Stimulated activated CD4-positive, alpha-beta T cell treated with anti-CD3 and anti-CD28 coated beads, Interleukin-1b, Interleukin-23, amount 100 ng/mL, for 48 hours (primary cell): ENCODE data around the gene PRR15.

Source experiments
- DNase-seq: peaks from one replicate; pipeline ENCODE4 v3.0.0-alpha.2; 2020

PRR15 gene

DNA sequence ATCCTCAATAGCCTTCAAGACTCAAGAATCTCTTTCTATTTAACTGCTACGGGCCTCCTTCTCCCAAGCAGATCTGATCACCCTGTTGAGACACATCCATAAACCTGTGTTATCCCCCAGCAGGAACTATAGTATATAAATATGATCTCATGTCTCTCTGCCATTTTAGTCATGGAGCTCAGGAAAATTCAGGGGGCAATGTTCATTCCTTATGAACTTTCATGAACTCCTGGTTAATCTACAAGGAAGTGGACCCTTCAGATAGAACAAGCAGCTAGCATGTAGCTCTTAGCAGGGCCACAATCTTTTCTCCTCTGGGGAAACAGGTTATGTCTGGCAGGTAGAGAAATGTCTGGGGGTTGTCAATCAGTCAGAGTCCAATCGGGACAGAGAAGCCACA is 8.9 kb downstream of the PRR15 start:
- DNase-seq: no peak

GRCh38 chr7:29573567-29573966 is 9.9 kb downstream of the PRR15 start:
- DNase-seq: no peak

DNA sequence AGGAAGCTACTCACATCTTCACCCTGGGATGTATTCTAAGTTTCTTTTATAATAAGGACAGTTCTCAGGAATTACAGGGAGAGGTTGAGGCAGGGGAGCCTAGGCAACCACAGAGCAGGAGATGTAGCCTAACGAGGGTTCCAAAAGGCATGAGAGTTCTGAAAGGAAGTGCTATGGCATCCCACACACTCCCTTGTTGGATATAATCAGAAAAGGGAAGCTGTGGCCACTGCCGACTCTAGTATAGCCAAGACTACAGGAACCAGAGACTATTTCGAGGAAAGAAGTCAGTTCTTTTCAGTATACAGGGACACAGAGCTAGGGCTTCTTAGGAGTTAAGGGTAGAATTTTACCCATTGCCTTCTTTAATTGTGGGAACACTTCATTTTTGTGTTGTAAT is 11.0 kb downstream of the PRR15 start:
- DNase-seq: no peak

DNA sequence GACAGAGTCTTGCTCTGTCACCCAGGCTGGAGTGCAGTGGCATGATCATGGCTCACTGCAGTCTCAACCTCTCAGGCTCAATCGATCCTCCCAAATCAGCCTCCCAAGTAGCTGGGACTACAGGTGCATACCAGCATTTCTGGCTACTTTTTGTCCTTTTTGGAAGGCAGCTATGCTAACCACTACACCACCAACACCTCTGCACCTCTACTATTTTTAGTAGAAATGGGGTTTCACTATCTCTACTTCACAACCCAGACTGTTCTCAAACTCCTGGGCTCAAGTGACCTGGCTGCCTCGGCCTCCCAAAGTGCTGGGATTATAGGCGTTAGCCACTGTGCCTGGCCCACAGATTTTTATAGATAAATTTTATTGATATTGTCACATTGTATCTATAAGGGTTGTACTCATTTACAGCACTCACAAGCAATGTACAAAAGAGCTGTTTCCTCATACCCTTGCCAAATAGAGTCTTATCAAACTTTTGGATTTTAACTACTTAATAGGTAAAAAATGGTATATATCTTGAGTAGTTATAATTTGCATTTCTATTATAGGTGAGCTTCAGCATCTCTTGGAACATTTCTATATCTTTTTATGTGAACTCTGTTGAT is 23.7 kb downstream of the PRR15 start:
- no peak for DNase-seq

DNA sequence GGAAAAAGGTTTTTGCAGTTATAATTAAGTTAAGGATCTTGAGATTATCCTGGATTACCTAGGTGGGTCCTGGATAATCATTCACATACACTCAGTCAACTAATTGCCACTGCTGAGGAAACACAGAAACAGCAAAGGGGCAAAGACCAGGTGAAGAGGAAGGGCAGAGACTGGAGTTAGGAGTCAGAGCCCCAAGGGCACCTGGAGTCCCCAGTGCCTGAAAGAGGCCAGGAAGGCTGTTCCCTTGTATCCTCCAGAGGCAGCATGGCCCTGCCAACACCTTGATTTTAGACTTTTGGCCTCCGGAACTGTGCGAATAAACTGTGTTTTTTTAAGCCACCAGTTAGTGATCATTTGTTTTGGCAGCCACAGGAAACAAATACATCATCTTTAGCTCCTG is 24.6 kb downstream of the PRR15 start:
- no peak for DNase-seq

GRCh38 chr7:29588900-29589696 is 25.5 kb downstream of the PRR15 start:
- DNase-seq: no peak

DNA sequence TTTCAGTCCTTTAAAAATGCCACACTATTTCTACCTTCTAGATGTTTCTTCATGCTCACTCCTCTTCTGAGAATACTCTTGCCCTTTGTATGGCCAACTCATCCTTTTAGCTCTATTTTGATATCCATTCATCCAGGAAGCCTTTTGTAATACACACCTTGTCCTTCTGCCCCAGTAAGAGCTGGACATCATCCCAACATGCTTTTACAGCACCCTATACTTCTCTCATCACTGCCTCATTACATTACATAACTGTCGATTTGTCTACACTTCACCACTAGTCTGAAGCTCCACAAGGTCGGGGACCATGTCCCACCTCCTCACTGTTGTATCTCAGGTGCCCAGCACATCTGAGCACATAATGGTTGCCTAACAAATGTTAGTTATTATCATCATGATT is 29.2 kb downstream of the PRR15 start:
- no peak for DNase-seq

DNA sequence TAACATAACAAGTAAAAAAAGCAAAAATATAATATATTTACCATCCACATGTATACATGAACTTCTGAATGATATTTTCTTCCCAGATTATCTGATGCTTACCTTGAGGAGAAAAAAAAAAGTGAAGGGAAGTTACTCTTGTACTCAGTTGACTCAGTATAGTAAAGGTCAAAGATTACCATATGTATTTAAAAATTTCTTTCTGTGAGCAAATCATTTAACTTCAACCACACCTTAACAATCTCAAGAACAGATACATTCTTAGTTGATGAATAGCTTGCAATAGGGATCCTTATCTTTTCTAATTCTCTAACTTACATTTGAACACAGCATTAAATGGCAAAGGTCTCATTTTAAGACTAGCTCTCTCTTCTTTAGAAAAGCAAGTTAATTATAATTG is 29.8 kb downstream of the PRR15 start:
- no peak for DNase-seq

GRCh38 chr7:29596593-29597178 is 33.1 kb downstream of the PRR15 start:
- DNase-seq: no peak

GRCh38 chr7:29597266-29597665 is 33.6 kb downstream of the PRR15 start:
- no peak for DNase-seq

- DNase-seq: no peak
Observed at GRCh38 chr7:29598137-29598536, 34.5 kb downstream of the PRR15 start.

DNA sequence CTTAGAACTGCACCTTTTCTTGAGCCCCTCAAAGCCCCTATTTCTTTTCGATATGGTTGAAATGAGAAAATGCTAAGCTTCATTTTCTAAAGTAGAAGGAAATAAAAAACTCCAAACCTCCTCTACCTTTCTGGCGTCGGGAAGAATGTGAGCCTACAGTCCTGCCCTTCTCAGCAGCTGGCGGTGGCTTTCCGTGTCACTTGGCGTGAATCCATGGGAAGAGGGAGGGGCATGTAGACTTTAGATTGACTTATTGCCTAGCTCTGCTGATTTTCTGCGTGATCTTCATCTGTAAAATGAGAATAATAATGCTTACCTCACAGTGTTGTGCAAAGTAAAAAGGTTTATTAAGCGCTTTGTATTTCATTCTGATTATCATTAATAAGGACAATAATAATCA is 35.0 kb downstream of the PRR15 start:
- DNase-seq: no peak

- no peak for DNase-seq
Observed at GRCh38 chr7:29599026-29599425, 35.4 kb downstream of the PRR15 start.

DNA sequence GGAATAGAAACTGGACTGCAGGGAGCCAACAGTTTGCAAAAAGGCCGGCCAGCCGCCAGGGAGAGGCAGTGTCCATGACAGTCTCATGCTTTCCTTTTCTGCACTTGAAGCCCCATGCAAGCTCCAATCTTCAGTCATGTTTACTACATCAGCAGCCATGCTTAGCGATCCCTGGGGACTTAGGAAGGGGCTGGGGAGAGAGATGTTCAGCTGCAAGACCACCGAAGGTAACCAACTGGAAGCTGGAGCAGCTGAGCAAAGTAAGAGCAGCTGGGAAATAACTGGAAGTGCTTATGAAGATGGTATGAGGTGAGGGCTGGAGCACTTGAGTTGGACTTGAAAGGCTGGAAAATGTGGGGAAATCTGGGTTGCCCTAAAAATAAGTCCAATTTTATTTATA is 37.0 kb downstream of the PRR15 start:
- no peak for DNase-seq

GRCh38 chr7:29604052-29604451 is 40.4 kb downstream of the PRR15 start:
- no peak for DNase-seq

DNA sequence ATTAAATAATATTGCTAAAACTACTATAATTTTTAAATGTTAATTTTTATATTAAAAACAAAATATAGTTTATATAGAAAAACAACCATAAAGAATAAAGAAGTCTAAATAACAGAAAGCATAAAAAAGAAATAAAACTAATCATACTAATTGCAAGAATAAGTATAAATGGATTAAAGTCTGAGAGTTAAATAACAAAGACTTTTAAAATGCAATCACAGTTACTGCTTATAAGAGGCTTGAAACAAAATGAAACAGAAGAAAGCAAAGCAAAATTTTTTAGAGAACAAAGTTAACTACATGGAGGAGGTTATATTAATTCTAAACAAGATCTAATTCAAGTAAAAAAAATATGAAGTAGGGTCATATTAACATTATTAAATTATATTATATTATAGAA is 41.1 kb downstream of the PRR15 start:
- DNase-seq: no peak

DNA sequence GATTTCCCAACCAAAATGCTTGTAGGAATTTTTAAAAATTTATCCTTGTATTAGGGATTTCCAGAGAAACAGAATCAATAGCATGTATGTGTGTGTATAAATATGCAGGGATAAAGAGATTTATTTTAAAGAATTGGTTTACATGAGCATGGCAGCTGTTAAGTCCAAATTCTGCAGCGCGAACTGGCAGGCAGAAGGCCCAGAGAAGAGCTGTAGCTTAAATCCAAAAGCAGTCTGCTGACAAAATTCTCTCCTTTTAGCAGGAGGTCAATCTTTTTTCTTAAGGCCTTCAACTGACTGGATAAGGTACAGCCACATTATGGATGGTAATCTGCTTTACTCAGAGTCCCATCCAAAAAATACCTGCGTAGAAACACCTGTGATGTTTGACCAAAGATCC is 42.0 kb downstream of the PRR15 start:
- DNase-seq: no peak

GRCh38 chr7:29606287-29606721 is 42.7 kb downstream of the PRR15 start:
- no peak for DNase-seq

- no peak for DNase-seq
Observed at GRCh38 chr7:29606830-29607229, 43.2 kb downstream of the PRR15 start.

DNA sequence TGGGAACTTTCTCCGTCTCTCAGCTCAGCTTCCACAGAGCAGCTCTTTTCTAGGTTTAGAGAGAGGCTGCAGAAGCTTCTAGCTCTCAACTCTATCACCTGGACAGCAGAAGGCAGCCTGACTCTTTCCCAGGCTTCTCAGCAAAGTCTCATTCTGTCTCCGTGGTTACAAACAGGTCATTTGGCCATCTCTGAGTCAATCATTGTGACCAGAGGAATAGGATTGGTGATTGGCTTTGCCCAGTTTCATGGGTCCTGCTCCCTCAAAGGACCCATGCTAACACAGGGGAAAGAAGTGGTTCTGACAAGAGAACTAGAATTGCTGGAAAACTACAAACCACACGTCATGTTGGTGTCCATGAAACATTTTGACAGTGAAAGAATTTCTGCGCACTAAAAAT is 43.6 kb downstream of the PRR15 start:
- DNase-seq: no peak

GRCh38 chr7:29607889-29608288 is 44.3 kb downstream of the PRR15 start:
- DNase-seq: no peak

DNA sequence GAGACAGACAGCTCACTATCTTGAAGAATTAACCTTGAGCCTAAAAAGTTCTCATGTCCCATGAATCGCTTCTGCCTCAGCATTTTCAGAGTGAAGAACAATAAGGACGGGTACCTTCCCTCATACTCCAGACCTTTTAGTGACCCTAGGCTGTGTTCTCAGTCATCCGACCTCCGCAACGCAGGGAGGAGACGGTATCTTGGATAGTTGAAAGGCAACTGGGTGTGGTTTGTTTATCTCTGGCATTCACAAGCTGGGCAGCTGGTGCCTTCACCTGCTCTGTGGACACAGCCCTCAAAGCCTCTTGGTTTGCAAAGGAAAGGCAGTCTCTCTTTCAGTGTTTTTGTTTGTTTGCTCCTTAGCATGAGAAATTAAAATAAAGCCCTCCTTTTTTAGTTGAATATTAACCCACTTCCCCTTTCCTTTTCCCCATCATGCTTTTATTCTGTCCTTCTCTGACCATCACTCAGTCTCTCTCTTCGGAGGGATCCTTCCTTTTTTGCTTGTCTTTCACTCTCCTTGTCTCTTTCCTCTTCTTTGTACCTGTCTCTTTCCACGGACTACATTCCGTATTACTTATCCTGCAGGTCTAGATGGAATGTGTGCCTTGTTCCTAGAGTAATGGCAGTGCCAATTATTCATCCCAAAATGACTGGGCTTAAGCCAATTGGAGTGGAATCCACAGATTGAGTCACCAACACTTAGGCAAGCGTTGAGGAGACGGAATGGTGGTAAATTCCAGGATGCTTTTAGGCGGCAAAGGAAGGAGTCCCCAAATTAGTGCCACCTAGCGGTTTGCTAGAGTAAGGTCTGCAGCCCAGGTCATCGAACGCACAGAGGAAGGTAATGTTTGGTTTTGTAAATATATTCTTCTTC is 45.8 kb downstream of the PRR15 start:
- DNase-seq: no peak

DNA sequence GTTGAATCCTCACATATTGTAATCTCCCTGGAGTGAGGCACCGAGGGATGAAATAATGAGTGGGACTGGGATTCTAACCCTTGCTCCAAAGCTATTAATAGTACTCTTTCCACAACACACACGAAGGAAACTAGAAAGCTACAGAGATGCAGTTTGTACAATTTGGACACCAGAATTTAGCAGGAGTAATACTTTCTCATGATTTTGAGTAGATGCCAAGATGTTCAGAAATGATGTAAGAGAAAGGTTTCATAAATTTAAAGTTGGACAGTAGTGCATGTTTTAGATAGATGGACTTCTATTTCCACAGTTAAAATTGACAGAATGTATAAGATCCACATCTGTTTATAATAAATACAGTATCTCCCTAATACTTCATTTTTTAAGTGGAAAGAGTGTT is 46.5 kb downstream of the PRR15 start:
- no peak for DNase-seq
